ENCODE measurements around the gene NXF1. TPM values are rescaled to one million over a fixed set of nuclear protein-coding genes. Genes with fewer than 3 reads are reported as not detected.

The NXF1 gene
- total and polyA plus RNA-seq, 2 of the 8 experiments (the other 6 are each of a cell fraction or from before 2014, with no cell fraction given) = 48.1 to 49.8 TPM

- TF ChIP-seq FOSL1 (IDR thresholded peaks at IDR 0.05; ENCODE audit: insufficient read depth, low read depth, low read length) (peak; percentile 74; the same call in 1 of the 2 replicates), GABPA (IDR thresholded peaks at IDR 0.05; ENCODE audit: borderline replicate concordance, insufficient read depth, low read length) (peak; percentile 90; the same call in 1 of the 2 replicates), RAD21 (IDR thresholded peaks at IDR 0.05 in 1 of 2, conservative IDR thresholded peaks at IDR 0.05 in 1 of 2; ENCODE audit: low read depth in 2 of 2, low read length in 2 of 2) (peak; percentile 44 to 51), JUN (IDR thresholded peaks at IDR 0.05; ENCODE audit: low read depth, low read length) (no peak), POU5F1 (IDR thresholded peaks at IDR 0.05; ENCODE audit: low read depth, low read length) (no peak), NRF1 (IDR thresholded peaks at IDR 0.05; ENCODE audit: low read depth, low read length) (0 out of 2 replicates have a peak, but pooled peaks have one; percentile 9), RXRA (IDR thresholded peaks at IDR 0.05; ENCODE audit: insufficient read depth, low read depth, low read length) (no peak), SAP30 (IDR thresholded peaks at IDR 0.05; ENCODE audit: insufficient read depth, insufficient replicate concordance, low read length) (no peak), HDAC6 (IDR thresholded peaks at IDR 0.05; ENCODE audit: low read depth, low read length) (no peak), USF2 (IDR thresholded peaks at IDR 0.05; ENCODE audit: low read length) (no peak; the same call in 1 of the 2 replicates), TAF7 (optimal IDR thresholded peaks at IDR 0.05; ENCODE audit: borderline replicate concordance, low read depth, low read length) (peak; percentile 91), ASH2L (IDR thresholded peaks at IDR 0.05; ENCODE audit: low read length) (peak; percentile 77), ZNF274 (IDR thresholded peaks at IDR 0.05; ENCODE audit: borderline replicate concordance, extremely low read depth, low read length) (no peak), CREB1 (IDR thresholded peaks at IDR 0.05) (peak; percentile 95), HDAC2 (IDR thresholded peaks at IDR 0.05; ENCODE audit: borderline replicate concordance in 1 of 2, low read depth in 2 of 2, low read length in 2 of 2) (peak in 1 of 2 experiments; percentile 86; a peak in 2 of 4 replicates), RFX5 (IDR thresholded peaks at IDR 0.05; ENCODE audit: borderline replicate concordance, low read depth, low read length) (no peak)
These were observed 18.1 kb downstream of the NXF1 start, which contains the start of gene TMEM179B (continued) for GRCh38 chr11:62787005-62787759.

Data from H1 (cell line).